NAMALWA (cell line): ENCODE measurements around the gene ALS2.
"Not testable (repeated sequence)": the region's sequence is repeated elsewhere in the genome, so short reads cannot be mapped to it uniquely, and the experiment has no call there.

ENCODE experiments used
- DNase-seq: peaks from one replicate; pipeline ENCODE4 v3.0.0-alpha.2; 2015; ENCODE audit warnings: low spot score

The ALS2 gene

DNA sequence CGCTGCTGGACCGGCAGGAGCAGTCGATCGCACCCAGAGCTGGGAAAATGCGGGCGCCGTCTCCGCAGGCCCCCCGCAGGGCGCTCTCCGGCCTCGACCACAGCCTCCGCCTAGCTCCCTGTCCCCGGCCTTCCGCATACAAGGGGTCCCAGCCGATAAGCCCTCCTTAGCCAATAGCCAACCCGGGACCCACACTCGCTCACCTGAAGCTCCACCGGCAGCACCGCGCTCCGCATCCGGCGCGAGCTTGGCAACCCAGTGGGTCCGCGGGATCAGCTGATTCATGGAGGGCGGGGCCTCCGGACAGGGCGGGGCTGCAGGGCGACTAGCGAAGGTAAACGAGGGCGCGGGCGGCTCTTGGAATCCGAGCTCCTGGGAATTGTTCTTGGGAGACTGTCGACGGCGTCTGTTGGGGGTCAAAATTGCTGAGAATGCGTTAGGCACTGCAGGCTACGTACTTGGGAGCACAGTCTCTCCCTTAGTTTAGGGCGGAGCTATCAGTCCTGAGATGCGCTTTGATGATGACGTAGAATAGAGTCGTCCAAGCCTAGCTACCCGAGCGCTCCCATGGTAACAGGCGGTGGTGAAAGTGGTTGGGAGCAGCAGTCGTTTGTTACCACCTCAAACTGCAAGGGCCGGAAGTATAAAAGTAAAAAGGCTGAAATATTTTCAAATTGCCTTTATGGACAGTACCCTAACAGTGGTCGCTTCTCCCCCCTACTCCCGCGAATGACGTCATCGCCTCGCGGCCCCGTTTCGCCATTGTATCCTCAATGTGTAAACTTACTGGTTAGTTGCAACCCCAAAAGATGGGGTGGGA is at the start of gene ALS2:
Gene ALS2 (minus strand): TSS at position 260 of the 820 bp plus-strand sequence. CDS start 12,048 bp downstream, outside the sequence.
- DNase-seq, result peak; percentile 95

GRCh38 chr2:201828220-201828619 is 47.5 kb upstream of the ALS2 start:
- DNase-seq, result no peak

- DNase-seq, result no peak
These were observed 46.9 kb upstream of the ALS2 start for GRCh38 chr2:201827621-201828020.

GRCh38 chr2:201824212-201824611 is 43.5 kb upstream of the ALS2 start:
- DNase-seq, result no peak

- no peak for DNase-seq
These were observed 40.3 kb upstream of the ALS2 start for GRCh38 chr2:201821080-201821479.

- no peak for DNase-seq
These were observed 39.8 kb upstream of the ALS2 start for GRCh38 chr2:201820383-201821007.

GRCh38 chr2:201816657-201817575 is 36.2 kb upstream of the ALS2 start:
- DNase-seq, result no peak

DNA sequence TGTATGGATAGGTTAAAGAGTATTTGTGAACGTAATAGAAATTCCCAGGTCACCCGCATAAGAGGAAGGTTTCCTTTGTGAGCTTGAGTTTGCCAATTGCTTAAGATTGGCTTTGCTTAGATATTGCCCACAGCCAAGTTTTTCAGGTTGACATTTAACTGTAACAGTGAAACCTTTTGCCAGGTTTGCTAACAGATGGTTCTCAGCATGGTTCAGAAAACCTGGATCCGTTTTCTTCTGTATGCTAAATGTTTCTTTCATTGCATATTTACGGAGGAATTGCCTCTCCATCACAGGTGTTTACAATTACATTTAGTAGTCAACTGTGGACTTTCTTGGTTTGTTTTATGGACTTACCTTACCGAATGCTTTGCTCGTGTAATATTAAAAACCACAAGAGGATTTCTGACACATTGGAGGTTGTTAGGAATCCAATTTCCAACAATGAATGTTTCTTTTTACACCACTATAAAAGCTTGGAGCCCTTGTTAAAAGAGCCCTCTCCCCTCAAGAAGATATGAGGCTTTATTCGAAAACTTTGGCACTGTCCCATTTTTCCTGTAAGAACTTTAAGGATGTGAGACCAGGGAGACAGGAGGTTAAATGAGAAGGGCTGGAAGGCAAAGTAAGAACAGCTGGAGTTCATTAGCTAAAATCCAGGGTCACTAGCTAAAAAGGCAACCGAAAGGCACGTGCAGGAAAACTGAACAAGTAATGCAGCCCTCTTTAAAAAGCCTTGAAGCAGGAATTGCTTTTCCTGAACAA is 33.4 kb upstream of the ALS2 start:
- DNase-seq, result no peak

DNA sequence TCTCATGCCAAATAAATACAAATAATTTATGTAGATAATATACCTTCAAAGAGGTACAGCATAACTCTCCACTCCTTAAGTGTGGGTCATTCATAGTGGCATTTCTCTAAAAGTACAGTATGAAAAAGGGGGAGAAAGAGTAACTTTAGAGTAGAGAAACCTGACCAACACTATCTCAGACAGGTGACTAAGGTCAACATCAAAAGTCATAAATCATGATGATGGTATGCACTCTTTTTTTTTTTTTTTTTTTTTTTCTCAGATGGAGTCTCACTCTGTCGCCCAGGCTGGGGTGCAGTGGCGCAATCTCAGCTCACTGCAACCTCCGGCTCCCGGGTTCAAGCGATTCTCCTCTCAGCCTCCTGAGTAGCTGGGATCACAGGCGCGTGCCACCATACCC is 29.9 kb upstream of the ALS2 start:
- DNase-seq, result not testable (repeated sequence)

DNA sequence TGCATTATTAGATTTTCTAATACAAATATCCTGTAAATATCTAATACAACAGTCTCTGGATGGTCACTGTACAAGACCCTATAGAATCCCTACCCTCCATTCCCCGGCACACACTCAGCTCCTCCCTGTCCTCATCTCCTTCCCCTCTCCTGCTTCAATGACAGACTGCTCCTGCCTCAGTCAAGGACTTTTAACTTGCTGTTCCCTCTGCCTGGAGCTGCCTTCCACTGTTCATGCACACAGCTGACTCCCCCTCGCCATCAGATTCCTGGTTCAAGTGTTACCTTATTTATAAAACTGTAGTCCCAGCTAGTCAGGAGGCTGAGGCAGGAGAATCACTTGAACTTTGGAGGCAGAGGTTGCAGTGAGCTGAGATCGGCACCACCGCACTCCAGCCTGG is 28.9 kb upstream of the ALS2 start:
- no peak for DNase-seq

DNA sequence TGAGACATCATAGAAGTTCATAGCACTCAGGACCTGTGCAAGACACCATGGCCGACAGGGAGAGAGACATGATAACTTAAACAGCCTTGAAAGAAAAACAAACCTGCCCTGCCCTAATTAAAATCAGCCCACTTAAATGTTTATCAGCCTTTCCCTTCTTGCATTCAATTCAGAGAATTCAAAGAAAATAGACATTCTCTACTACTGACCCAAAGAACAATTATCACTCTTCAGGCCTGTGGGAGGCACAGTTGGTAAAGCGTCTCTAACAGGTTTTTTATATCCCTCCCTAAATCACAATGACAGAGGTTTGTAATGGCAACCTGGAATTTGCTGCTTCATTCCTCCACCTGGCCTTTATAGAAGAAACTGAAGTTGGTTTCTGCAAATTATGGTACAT is 27.3 kb upstream of the ALS2 start:
- DNase-seq, result no peak

DNA sequence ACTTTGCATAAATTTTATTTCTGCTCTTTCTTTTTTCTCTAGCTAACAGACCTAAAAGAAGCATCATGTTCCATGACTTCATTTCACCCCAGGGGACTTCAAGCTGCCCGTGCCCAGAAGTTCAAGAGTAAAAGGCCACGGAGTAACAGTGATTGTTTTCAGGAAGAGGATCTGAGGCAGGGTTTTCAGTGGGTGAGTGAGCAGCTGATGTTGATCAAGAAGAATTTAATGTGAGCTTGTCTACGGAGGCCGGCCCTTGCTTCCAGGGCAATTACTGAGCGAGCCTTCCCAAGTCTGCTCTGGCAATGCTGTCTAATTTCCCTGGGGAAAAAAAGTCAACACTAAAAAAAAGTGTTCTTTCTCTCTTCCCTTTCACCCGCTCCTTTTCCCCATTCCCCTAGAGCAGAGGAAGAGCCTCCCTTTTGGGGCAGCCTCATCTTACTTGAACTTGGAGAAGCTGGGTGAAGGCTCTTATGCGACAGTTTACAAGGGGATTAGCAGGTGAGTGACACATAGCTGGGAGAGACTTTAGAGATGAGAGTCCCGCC is 26.8 kb upstream of the ALS2 start:
- peak; percentile 15 for DNase-seq

DNA sequence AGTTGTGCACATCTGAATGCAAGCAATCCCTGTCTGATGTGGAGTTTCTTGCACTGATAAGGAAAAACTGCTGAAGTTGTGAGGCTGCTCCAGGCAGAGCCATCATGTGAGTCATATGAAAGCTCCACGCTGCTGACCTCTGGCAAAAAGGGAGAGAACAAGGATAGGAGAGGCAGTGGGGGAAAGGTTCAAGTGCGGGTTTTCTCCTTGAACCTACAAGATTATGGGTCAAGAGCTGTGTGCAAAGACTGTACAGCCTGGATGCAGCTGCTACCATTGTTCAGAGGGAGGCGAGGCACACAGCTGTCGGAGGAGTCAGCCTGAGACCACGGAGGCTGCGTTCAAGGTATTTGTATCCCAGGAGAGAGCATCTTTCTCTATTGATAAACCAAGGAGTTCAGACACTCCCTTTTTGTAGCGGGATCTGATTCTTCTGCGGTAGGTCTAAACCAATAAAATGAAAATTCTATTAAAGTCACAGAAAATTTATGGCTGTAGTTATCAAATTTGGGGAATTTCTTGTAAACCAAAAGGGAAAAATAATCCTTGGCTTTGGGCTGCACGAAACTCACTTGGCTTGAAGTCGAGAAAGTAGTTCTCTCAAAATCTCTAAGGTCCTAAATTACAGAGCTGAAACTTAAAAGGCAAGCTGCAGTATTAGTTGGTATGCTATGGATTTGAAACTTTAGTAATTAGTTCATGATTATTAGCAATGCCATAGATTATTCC is 25.9 kb upstream of the ALS2 start, which contains the start of gene CDK15:
Gene CDK15 (plus strand): TSS at position 96 of the 729 bp plus-strand sequence. CDS start 128 bp downstream, at position 224.
- no peak for DNase-seq

DNA sequence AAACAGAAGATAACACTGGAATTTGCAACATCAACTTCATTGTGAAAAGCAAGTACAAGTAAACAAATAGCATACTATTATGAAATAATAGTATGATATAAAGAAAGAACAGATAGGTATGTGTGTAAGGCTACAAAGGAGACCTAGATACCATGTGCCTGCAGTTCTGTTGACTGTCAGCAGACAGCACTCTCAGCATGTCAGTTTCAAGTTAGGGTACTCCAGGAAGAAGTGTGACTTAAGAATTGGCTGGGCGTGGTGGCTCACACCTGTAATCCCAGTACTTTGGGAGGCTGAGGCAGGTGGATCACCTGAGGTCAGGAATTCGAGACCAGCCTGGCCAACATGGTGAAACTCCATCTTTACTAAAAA is 18.2 kb upstream of the ALS2 start:
- peak; percentile 24 for DNase-seq

GRCh38 chr2:201798252-201798913 is 17.6 kb upstream of the ALS2 start:
- DNase-seq, result no peak

- no peak for DNase-seq
These were observed 16.6 kb upstream of the ALS2 start for GRCh38 chr2:201797175-201797840.

GRCh38 chr2:201796478-201796865 is 15.7 kb upstream of the ALS2 start:
- no peak for DNase-seq

GRCh38 chr2:201795607-201796477 is 15.1 kb upstream of the ALS2 start:
- peak; percentile 42 for DNase-seq

DNA sequence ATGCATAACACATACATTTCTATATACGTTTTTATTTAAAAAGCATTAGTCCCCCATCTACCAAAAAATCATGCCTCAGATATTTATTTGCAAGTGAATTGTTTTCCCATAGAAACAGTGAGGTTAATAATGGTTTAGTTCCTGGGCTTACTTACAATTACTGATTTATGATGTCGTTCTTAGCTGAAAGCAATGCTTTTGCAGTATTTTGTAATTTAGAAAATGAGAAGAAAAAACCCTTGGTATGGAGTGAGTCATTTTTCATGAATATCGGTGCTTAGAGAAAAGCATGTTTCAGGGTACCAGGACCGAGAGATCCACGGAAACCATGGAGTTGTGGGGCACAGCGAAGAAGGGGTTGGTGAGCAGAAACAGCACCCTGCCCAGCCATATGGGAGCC is 13.6 kb upstream of the ALS2 start:
- no peak for DNase-seq
